ENCODE measurements around the gene CALHM2.
A peak's percentile ranks its signal among the peaks of the same experiment; 100 is the strongest.

The CALHM2 gene

GRCh38 chr10:103474077-103474476 lies 21.9 kb upstream of the CALHM2 start:
- DNase-seq = no peak

- no peak for DNase-seq
Measured at GRCh38 chr10:103473261-103473671, 21.1 kb upstream of the CALHM2 start.

- DNase-seq = no peak
Measured at GRCh38 chr10:103472005-103472404, 19.8 kb upstream of the CALHM2 start.

GRCh38 chr10:103470761-103471653 lies 18.8 kb upstream of the CALHM2 start:
- peak; percentile 36 to 50 for DNase-seq

GRCh38 chr10:103469201-103469600 lies 17.0 kb upstream of the CALHM2 start:
- DNase-seq = no peak

DNA sequence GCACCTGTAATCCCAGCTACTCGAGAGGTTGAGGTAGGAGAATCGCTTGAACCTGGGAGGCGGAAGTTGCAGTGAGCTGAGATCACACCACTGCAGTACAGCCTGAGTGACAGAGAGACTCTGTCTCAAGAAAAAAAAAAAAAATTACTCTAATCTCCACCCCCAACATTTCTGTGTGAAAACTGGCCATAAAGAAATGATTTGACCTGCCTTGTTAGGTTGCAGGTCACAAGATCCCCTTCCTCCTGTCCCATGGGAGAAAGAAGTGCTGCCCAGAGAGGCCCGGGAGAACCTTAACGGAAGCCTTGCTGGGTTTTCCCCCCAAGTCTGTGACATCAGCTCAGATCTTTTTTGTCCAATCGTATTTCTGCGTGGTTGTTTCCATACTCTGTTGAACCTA lies 15.2 kb upstream of the CALHM2 start:
- DNase-seq = no peak

- DNase-seq = no peak
Measured at GRCh38 chr10:103466734-103467133, 14.6 kb upstream of the CALHM2 start.

GRCh38 chr10:103465411-103466179 lies 13.4 kb upstream of the CALHM2 start:
- no peak for DNase-seq

- no peak for DNase-seq
Measured at GRCh38 chr10:103463499-103463898, 11.3 kb upstream of the CALHM2 start.

GRCh38 chr10:103459615-103460014 lies 7.4 kb upstream of the CALHM2 start:
- no peak for DNase-seq

- DNase-seq = no peak
Measured at GRCh38 chr10:103458720-103459119, 6.5 kb upstream of the CALHM2 start, which contains the start of gene CALHM1. TSS of gene CALHM1 (minus strand) at chr10:103458900. CDS start at chr10:103458751, 149 bp downstream.

DNA sequence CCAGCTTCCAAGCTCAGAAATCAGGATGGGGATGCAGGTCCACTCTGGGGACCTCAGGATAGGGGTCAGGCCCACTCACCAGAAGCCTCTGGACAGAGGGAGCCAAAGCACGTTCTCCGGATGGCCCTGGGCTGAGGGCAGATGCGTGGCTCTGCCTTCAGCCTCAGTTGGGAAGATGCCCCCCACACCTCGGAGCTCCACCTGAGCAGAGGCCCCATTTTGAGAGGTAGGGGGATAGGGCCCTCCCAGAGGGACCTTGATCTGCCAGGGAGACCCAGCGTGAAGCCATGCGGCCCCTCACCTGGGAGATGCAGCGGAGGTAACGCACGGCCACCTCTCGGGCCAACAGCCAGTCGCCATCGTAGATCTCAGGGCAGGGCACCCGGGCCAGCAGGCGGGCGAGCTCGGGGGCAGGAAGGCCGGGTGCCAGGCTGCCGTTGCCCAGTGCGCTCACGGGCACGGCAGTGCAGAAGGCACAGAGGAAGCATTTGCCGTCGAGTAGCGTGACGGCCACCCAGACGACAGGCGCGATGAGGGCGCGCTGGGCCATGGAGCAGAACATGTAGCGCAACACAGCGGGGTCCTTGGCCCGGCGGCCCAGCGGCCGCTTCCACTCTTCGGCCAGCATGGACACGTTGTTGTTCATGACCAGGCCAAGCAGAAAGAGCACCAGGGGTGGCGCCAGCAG lies 5.9 kb upstream of the CALHM2 start:
- no peak for DNase-seq

- no peak for DNase-seq
Measured at GRCh38 chr10:103457176-103457712, 5.1 kb upstream of the CALHM2 start.

GRCh38 chr10:103456074-103456660 lies 4.0 kb upstream of the CALHM2 start:
- no peak for DNase-seq

GRCh38 chr10:103455235-103455634 lies 3.1 kb upstream of the CALHM2 start:
- DNase-seq = no peak

- no peak for DNase-seq
Measured at GRCh38 chr10:103454026-103454425, 1.9 kb upstream of the CALHM2 start.

DNA sequence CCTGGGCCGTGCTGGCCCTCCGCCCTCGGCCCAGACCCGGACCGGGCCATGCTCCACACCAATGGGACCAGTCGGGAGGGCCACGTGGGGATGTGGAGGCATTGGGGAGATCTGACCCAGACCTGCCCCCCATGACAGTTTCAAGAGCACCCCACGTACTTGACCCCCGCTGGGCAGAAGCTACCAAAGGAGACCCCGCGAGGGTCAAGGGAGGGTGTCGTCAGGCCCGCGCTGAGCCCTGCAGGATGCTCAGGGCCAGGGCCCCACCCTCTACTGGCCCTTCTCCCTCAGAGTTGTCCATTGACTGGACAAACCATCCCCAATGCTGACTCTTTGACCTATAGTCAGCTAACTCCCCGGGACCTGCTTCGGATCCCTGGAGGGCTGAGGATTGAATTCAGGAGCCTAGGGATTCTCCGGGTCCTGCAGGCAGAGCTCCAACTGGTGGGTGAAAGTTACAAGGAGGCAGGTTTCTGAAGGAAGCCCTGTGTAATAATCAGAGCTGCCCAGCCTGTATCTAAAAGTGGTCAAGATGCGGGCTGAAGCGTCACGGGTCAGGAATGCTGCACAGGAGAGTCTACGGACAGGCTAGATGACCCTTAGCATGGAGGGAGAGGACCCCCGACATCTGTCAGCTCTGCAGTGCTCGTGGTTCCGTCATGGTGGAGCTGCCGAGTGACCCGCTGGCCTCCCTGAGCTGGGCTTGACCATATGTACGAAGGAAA lies 498 bp upstream of the CALHM2 start:
- no peak for DNase-seq

DNA sequence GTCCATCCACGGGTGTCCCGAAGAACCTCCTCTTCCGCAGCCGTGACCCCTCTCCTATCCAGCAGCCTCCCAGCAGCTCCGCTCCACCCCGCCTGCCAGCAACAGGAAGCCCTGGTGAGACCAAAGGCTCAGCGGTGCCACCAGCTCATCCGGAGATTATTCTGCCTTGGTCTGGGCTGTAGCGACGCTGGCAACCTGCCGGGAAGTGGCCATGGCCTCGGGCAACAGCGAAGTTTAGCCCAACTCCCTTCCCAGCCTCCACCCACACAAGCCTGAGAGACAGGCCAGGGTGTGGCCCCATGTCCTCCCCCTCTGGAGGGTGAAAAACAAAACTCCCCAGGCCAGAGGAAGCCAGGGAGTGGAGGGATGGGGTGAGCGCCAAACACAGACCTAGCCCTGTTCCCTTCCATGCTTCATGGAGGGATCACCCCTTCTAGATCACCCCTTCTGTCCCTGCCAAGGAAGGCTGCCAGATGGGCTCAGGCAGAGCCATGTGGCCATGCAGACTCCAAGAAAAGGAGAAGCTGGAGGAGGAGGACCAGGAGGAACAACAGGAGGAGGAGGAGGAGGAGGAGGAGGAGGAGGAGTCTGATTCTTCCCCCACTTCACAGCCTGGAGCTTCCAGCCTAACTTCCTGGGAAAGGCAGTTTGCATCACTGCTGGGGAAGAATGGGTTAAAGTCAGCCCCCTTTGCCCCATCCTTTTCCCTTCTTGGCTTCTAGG lies 918 bp downstream of the CALHM2 start:
- peak; percentile 22 to 32 for DNase-seq

DNA sequence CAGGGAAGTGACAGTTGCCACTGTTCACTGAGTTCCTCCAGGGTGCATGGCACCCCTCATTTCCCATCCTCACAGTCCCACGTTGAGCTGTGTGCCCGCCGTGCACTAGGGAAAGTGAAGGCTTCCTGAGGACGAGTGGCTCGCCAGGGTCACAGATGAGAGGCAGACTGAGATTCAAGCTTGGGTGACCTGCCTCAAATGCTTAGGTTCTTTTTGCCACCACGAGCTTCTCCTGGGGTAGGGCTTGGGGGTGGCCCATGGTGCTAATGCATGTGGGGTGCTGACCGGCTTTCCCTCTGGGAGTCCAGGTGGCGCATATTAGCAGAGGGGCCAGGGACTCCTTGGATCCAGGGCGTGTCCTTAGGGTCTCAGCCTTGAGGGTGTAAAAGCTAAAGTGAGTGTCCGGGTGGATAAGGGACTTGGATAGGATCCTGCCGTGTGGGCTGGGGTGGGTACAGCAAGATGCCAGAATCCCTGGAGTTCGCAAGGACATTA lies 1.9 kb downstream of the CALHM2 start:
- no peak for DNase-seq

- DNase-seq = no peak
Measured at GRCh38 chr10:103449208-103450144, 2.7 kb downstream of the CALHM2 start.
